DOHH2 (cell line): ENCODE results near the gene KRT37.

Experiments
- H3F3A ChIP-seq: fragments of 200-600 bp; sonication (generic), shearing (Covaris generic); 2 replicates; pipeline ENCODE4 v1.6.0; 2016; ENCODE audit warnings: antibody characterized with exemption, mild to moderate bottlenecking; ENCODE audit not compliant: control insufficient read depth, insufficient read depth
- H3K27ac ChIP-seq: fragments of 200-600 bp; sonication (generic); 2 replicates; pipeline ENCODE4 v1.5.1; 2014; ENCODE audit warnings: low read depth, mild to moderate bottlenecking, low read length, moderate library complexity
- H3K27me3 ChIP-seq: fragments of 200-600 bp; sonication (generic); 2 replicates; pipeline ENCODE4 v1.6.1; 2014; ENCODE audit warnings: mild to moderate bottlenecking, low read length, mixed read lengths; ENCODE audit not compliant: control insufficient read depth
- H3K36me3 ChIP-seq: fragments of 200-600 bp; sonication (generic); 2 replicates; pipeline ENCODE4 v1.6.1; 2014; ENCODE audit warnings: mild to moderate bottlenecking, low read length, moderate library complexity, mixed read lengths; ENCODE audit not compliant: control insufficient read depth
- H3K4me1 ChIP-seq: fragments of 200-600 bp; sonication (generic); 2 replicates; pipeline ENCODE4 v1.6.1; 2014; ENCODE audit warnings: mild to moderate bottlenecking, low read length, mixed read lengths; ENCODE audit not compliant: control insufficient read depth
- H3K4me2 ChIP-seq: fragments of 200-600 bp; sonication (generic); 2 replicates; pipeline ENCODE4 v1.6.0; 2014; ENCODE audit warnings: mild to moderate bottlenecking, low read length, moderate library complexity
- H3K4me3 ChIP-seq: fragments of 200-600 bp; sonication (generic); 2 replicates; pipeline ENCODE4 v1.5.1; 2014; ENCODE audit warnings: mild to moderate bottlenecking, low read length, mixed read lengths
- H3K79me2 ChIP-seq: fragments of 200-600 bp; sonication (generic); 2 replicates; pipeline ENCODE4 v1.6.1; 2014; ENCODE audit warnings: mild to moderate bottlenecking, low read length, mixed read lengths; ENCODE audit not compliant: control insufficient read depth
- H3K9me2 ChIP-seq: fragments of 200-600 bp; sonication (generic); replicated peaks from 2 replicates; pipeline ENCODE4 v1.6.1; 2014; ENCODE audit warnings: mild to moderate bottlenecking, low read length, mixed read lengths; ENCODE audit not compliant: control insufficient read depth
- H3K9me3 ChIP-seq: fragments of 200-600 bp; sonication (generic); 2 replicates; pipeline ENCODE4 v1.6.1; 2014; ENCODE audit warnings: antibody characterized with exemption, low read length, mixed read lengths; ENCODE audit not compliant: control insufficient read depth, insufficient read depth
- H4K20me1 ChIP-seq: fragments of 200-600 bp; sonication (generic); 2 replicates; pipeline ENCODE4 v1.6.0; 2014; ENCODE audit warnings: low read depth, mild to moderate bottlenecking, antibody characterized with exemption, low read length, moderate library complexity; ENCODE audit not compliant: control insufficient read depth, insufficient read depth
- EZH2phosphoT487 ChIP-seq: fragments of 200-600 bp; sonication (generic); IDR thresholded peaks from 2 replicates; pipeline ENCODE4 v1.6.1; 2017; ENCODE audit warnings: borderline replicate concordance, mild to moderate bottlenecking, antibody characterized with exemption, low read length, moderate library complexity, mixed read lengths
- TF ChIP-seq, protein P1 (sequence below): fragments of 200-600 bp; sonication (generic); IDR thresholded peaks from one replicate; pipeline ENCODE4 v1.5.1; 2014; ENCODE audit warnings: antibody characterized with exemption, mild to moderate bottlenecking, low read depth, low read length; ENCODE audit not compliant: poor library complexity, severe bottlenecking

Gene KRT37

DNA sequence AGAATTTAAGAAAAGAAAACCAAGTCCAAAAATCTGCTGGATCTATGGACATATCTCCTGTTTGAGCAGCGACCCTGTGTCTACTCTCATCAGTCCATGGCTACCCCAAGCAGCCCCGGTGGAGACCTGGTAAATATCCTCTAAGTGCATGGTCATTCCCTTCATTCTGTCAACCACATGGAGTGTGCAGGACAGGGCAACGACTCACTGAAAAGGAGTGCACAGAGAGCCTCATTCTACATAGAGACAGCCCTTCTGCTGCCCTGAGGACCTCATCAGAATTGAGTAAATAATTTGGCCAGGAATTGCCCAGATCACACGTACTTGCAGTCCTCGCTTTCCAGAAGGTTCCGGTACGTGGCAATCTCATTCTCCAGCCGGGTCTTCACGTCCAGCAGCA is 13.4 kb upstream of the KRT37 start:
- Histone ChIP-seq H3K4me2 (no peak overlapping the region), H3F3A (no peaks in the 10 kb centered on the region), H3K79me2 (no peaks in the 10 kb centered on the region), H3K4me3 (no peak overlapping the region), H3K27me3 (peaks cover 34% of the 10 kb centered on the region), H3K36me3 (no peaks in the 10 kb centered on the region), H3K9me3 (no peaks in the 10 kb centered on the region), H3K4me1 (no peaks in the 10 kb centered on the region), H4K20me1 (no peaks in the 10 kb centered on the region), H3K9me2 (no peaks in the 10 kb centered on the region), H3K27ac (no peak overlapping the region)
- TF ChIP-seq EZH2phosphoT487 = no peak
- TF ChIP-seq, protein P1, sequence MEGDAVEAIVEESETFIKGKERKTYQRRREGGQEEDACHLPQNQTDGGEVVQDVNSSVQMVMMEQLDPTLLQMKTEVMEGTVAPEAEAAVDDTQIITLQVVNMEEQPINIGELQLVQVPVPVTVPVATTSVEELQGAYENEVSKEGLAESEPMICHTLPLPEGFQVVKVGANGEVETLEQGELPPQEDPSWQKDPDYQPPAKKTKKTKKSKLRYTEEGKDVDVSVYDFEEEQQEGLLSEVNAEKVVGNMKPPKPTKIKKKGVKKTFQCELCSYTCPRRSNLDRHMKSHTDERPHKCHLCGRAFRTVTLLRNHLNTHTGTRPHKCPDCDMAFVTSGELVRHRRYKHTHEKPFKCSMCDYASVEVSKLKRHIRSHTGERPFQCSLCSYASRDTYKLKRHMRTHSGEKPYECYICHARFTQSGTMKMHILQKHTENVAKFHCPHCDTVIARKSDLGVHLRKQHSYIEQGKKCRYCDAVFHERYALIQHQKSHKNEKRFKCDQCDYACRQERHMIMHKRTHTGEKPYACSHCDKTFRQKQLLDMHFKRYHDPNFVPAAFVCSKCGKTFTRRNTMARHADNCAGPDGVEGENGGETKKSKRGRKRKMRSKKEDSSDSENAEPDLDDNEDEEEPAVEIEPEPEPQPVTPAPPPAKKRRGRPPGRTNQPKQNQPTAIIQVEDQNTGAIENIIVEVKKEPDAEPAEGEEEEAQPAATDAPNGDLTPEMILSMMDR = no peak

DNA sequence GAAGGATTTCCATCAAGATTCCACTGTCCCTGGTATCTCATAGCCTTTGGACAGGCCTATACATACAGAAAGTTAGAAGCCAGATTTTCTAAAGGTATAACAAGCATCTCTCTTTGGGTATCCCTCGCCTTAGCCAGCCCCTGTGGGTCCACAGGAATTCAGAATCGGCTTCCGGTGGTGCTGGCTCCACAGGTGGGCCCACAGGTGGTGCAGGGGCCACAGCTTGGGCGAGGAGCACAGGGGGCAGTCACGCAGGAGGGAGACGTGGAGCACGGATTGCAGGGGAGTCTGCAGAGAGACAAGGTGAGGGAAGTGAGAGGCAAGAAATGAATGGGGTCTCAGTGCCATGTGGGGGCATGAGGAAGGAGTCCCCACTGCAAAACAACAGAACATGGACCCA is 12.9 kb upstream of the KRT37 start:
- Histone ChIP-seq H3K79me2 (no peaks in the 10 kb centered on the region), H3F3A (no peaks in the 10 kb centered on the region), H4K20me1 (no peaks in the 10 kb centered on the region), H3K27me3 (peaks cover 29% of the 10 kb centered on the region), H3K27ac (no peak overlapping the region), H3K4me3 (no peak overlapping the region), H3K9me3 (no peaks in the 10 kb centered on the region), H3K4me2 (no peak overlapping the region), H3K4me1 (no peaks in the 10 kb centered on the region), H3K9me2 (no peaks in the 10 kb centered on the region), H3K36me3 (no peaks in the 10 kb centered on the region)
- TF ChIP-seq EZH2phosphoT487 = no peak
- TF ChIP-seq, protein P1 = no peak

DNA sequence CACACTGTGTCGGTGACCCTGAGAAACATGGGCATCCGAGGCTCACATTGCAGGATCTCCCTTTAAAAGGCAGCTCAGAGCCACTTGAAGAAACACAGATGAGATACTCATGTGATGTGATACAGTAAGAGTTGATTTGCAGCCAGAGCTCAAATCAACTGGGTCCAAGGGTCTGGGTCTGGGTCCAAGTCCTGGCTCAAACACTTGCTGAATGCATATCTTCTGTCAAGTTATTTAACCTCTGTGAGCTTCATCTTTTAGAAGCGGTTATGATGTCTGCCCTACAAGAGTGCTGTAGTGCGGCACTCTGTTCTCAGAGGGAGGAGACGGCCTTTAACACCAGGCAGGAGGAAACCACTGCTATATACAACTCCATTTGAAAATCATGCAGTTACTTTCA is 10.0 kb upstream of the KRT37 start:
- Histone ChIP-seq H3K4me2 (no peak overlapping the region), H3K27ac (no peak overlapping the region), H3K36me3 (no peaks in the 10 kb centered on the region), H3K9me2 (no peaks in the 10 kb centered on the region), H3K9me3 (no peaks in the 10 kb centered on the region), H3F3A (no peaks in the 10 kb centered on the region), H3K4me1 (no peaks in the 10 kb centered on the region), H3K27me3 (peaks cover 15% of the 10 kb centered on the region), H3K79me2 (no peaks in the 10 kb centered on the region), H4K20me1 (no peaks in the 10 kb centered on the region), H3K4me3 (no peak overlapping the region)
- TF ChIP-seq EZH2phosphoT487 = no peak
- TF ChIP-seq, protein P1 = no peak

DNA sequence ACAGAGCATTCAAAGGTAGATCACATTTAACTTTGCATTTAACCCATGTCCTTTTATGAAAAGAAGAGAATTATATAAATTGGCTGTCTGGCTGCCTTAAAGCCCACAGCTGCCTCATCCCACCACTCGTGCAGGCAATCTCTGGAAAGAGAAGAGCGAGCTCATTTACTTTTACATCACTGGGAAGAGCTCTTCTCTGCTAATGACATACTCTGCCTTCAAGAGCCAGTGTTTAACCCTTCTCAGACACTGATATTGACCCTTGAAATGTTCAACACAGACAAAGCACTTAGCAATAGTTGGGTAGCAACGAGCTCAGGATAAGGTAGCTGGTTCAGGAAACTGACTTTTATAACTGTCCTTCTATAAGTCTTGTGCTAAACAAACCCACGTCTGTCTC is 9.6 kb upstream of the KRT37 start:
- no peak overlapping the region for H3K4me2 ChIP-seq
- H4K20me1 ChIP-seq = no peaks in the 10 kb centered on the region
- H3K36me3 ChIP-seq = no peaks in the 10 kb centered on the region
- no peak overlapping the region for H3K4me3 ChIP-seq
- no peaks in the 10 kb centered on the region for H3K9me2 ChIP-seq
- TF ChIP-seq, protein P1 = no peak
- TF ChIP-seq EZH2phosphoT487 = no peak
- no peaks in the 10 kb centered on the region for H3F3A ChIP-seq
- H3K9me3 ChIP-seq = no peaks in the 10 kb centered on the region
- no peak overlapping the region for H3K27ac ChIP-seq
- H3K79me2 ChIP-seq = no peaks in the 10 kb centered on the region
- no peaks in the 10 kb centered on the region for H3K4me1 ChIP-seq
- peaks cover 14% of the 10 kb centered on the region for H3K27me3 ChIP-seq
